ENCODE results near the gene ZNF287. TPM values are rescaled to one million over a fixed set of nuclear protein-coding genes. Genes with fewer than 3 reads are reported as not detected.

Gene ZNF287
- total RNA-seq (2021) (5.4 to 8.9 TPM (median 8.1 TPM) in 3 replicates), Bru-seq, nascent RNA (percentile 59 among the genes with signal in this experiment)
- long read RNA-seq, experiment 1, transcript ZNF287-202 (6 exons, 3,208 nt) = major isoform, 14 of 23 reads
- long read RNA-seq, experiment 1, partial matches to known transcripts = 3 of 23 reads
- long read RNA-seq, experiment 1, other reads (novel, unspliced or antisense) = 6 of 23 reads
- long read RNA-seq, experiment 2, transcript ZNF287-202 (6 exons, 3,208 nt) = major isoform, 5 of 6 reads
- long read RNA-seq, experiment 2, partial matches to known transcripts = 1 of 6 reads
- long read RNA-seq, experiment 2, other reads (novel, unspliced or antisense) = 0 of 6 reads
- long read RNA-seq, experiment 3 = 0 reads

- DNase-seq (ENCODE audit: low spot score) (peak; percentile 92), ATAC-seq (peak; percentile 95)
- Mint-ChIP-seq H3K4me1 (peaks cover 7% of the 10 kb centered on the region), H3K4me3 (peak within 1 kb of the TSS; percentile 66), H3K9me3 (no peaks in the 10 kb centered on the region), H3K27ac (no peak within 1 kb of the TSS), H3K27me3 (ENCODE audit: low read depth) (peaks cover 69% of the 10 kb centered on the region), H3K36me3 (no peaks in the 10 kb centered on the region)
- CTCF ChIA-PET = interaction anchor here (0.9 to 2.0 kb wide), 4 partner anchors 15 to 116 kb away, joined by 3 to 10 read pairs (median 7); no protein-coding TSS in a partner anchor
- POLR2A ChIA-PET = no interaction called here
- TF ChIP-seq PRDM15 (CRISPR knock-in tag; IDR thresholded peaks at IDR 0.05) (peak; percentile 76), E2F4 (CRISPR knock-in tag; IDR thresholded peaks at IDR 0.05; ENCODE audit: borderline replicate concordance, low read depth) (no peak), IRF1 (CRISPR knock-in tag; IDR thresholded peaks at IDR 0.05) (no peak), ZNF281 (CRISPR knock-in tag; IDR thresholded peaks at IDR 0.05) (no peak), ATF1 (CRISPR knock-in tag; IDR thresholded peaks at IDR 0.05) (no peak), CREB1 (CRISPR knock-in tag; IDR thresholded peaks at IDR 0.05) (no peak), ETV6 (CRISPR knock-in tag; IDR thresholded peaks at IDR 0.05) (no peak), TCF7 (CRISPR knock-in tag; IDR thresholded peaks at IDR 0.05; ENCODE audit: low read depth) (0 out of 2 replicates have a peak, but pooled peaks have one; percentile 27), TP53 (CRISPR knock-in tag; IDR thresholded peaks at IDR 0.05) (no peak; the same call in 1 of the 2 replicates), HMGXB4 (CRISPR knock-in tag; IDR thresholded peaks at IDR 0.05) (peak; percentile 33; the same call in 1 of the 2 replicates), GABPB1 (CRISPR knock-in tag; IDR thresholded peaks at IDR 0.05) (no peak), E2F5 (CRISPR knock-in tag; IDR thresholded peaks at IDR 0.05) (no peak), FOXJ3 (CRISPR knock-in tag; IDR thresholded peaks at IDR 0.05; ENCODE audit: borderline replicate concordance) (no peak), ZNF425 (CRISPR knock-in tag; conservative IDR thresholded peaks at IDR 0.05) (no peak), ZBTB21 (CRISPR knock-in tag; IDR thresholded peaks at IDR 0.05; ENCODE audit: borderline replicate concordance) (0 out of 2 replicates have a peak, but pooled peaks have one; percentile 22), ESRRA (CRISPR knock-in tag; IDR thresholded peaks at IDR 0.05; ENCODE audit: borderline replicate concordance) (no peak), ATF2 (CRISPR knock-in tag; IDR thresholded peaks at IDR 0.05; ENCODE audit: borderline replicate concordance, low read depth) (no peak), SP1 (CRISPR knock-in tag; conservative IDR thresholded peaks at IDR 0.05) (0 out of 2 replicates have a peak, but pooled peaks have one; percentile 17)
Observed at GRCh38 chr17:16568541-16569357, at the start of gene ZNF287. Gene ZNF287, minus strand, starts transcription at chr17:16569204. Its CDS starts 1,473 bp downstream, at chr17:16567731.

All from WTC11 (cell line).